Esophagus squamous epithelium (tissue), 5 donors: ENCODE results near the gene TMEM63C. TPM values are rescaled to one million over a fixed set of nuclear protein-coding genes. Genes with fewer than 3 reads are reported as not detected.
A peak's percentile ranks its signal among the peaks of the same experiment; 100 is the strongest.

Experiments used
- DNase-seq: peaks from one replicate; lab custom pipeline; 2025; lab: John Stamatoyannopoulos, UW
- H3K27ac ChIP-seq, 4 donors: fragments of 200-600 bp; sonication (generic); one replicate each; pipeline ENCODE4 v1.5.1; 2016 to 2019; ENCODE audit warnings: mild to moderate bottlenecking in 1 of 4
- H3K27me3 ChIP-seq, 4 donors: fragments of 200-600 bp; sonication (generic); 1 replicate in 3 of 4; 2 replicates in 1 of 4; pipeline versions ENCODE4 v1.5.1 to v1.6.0; 2017 to 2021; ENCODE audit warnings: antibody characterized with exemption in 1 of 4
- H3K36me3 ChIP-seq, 3 donors: fragments of 200-600 bp; sonication (generic); one replicate each; pipeline ENCODE4 v1.5.1; 2016 to 2019
- H3K4me1 ChIP-seq, 3 donors: fragments of 200-600 bp; sonication (generic); one replicate each; pipeline ENCODE4 v1.5.1; 2017 to 2019
- H3K4me3 ChIP-seq, 4 donors: fragments of 200-600 bp; sonication (generic); 1 replicate in 3 of 4; 2 replicates in 1 of 4; pipeline ENCODE4 v1.5.1; 2016 to 2019; ENCODE audit warnings: mild to moderate bottlenecking in 2 of 4, moderate library complexity in 1 of 4
- H3K9me3 ChIP-seq, 3 donors: fragments of 200-600 bp; sonication (generic); one replicate each; pipeline ENCODE4 v1.5.1; 2016 to 2019
- POLR2A ChIP-seq, 4 donors: fragments of 450-650 bp; IDR thresholded peaks; one replicate each; pipeline ENCODE4 v1.6.1; 2017; ENCODE audit warnings: antibody characterized with exemption in 4 of 4, mild to moderate bottlenecking in 4 of 4, moderate library complexity in 3 of 4
- WGBS, 2 donors: methylation state at CpG; one replicate each; pipeline ENCODE4 v1.1.5; 2018; 5-methylcytosine and 5-hydroxymethylcytosine counted together
- intact Hi-C: fragments of 100-400 bp; cut with DNase I; formaldehyde crosslinking; loops from one replicate; pipeline ENCODE4 v1.15.0; 2022
- small RNA-seq, 4 donors: library from RNA; depleted of rRNA; stranded (forward); fragments of <200 nt; gene quantifications; one replicate each; pipeline ENCODE3, GENCODE V24; 2016
- total RNA-seq, 4 donors: library from RNA; depleted of rRNA; stranded (reverse); fragments of >200 nt; gene quantifications; one replicate each; pipeline ENCODE4 v1.1.0, GENCODE V29; 2016
- TF ChIP-seq, protein P1 (sequence below), 6 experiments: fragments of 450-650 bp in 4 of 6; fragments of 200-600 bp in 2 of 6; sonication (generic) in 2 of 6; IDR thresholded peaks; one replicate each; pipeline ENCODE4 v1.5.1; 2016 to 2019; ENCODE audit warnings: antibody characterized with exemption in 6 of 6, mild to moderate bottlenecking in 4 of 6, moderate library complexity in 4 of 6
- donor health status: DM: yes; HTN: yes; CAD: no.

TMEM63C gene
- total RNA-seq, 4 donors from 2014 or later = 5.2 to 18.6 (median 9.8) TPM

DNA sequence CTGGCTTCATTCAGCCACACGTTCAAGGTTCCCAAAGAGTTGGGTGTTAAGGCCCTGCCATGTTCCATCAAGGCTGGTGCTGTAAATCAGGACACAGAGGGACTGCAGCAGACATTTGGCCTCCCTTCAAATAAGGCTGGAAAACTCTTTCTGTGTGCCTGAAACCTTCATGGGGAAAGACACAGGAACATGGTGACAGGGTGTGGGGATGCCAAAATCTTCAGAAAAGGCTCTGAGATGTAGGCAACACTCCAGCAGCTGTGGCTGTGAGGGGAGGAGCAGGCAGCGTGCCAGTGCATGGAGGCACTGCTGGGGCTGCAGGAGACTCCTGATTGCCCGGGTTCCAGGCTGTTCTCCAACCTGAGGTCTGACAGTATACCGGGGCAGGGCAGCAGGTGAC, 124.1 kb downstream of the TMEM63C start:
- intact Hi-C loops = no loop called here
- no peak for TF ChIP-seq POLR2A (IDR thresholded peaks at IDR 0.05)
- TF ChIP-seq, protein P1, sequence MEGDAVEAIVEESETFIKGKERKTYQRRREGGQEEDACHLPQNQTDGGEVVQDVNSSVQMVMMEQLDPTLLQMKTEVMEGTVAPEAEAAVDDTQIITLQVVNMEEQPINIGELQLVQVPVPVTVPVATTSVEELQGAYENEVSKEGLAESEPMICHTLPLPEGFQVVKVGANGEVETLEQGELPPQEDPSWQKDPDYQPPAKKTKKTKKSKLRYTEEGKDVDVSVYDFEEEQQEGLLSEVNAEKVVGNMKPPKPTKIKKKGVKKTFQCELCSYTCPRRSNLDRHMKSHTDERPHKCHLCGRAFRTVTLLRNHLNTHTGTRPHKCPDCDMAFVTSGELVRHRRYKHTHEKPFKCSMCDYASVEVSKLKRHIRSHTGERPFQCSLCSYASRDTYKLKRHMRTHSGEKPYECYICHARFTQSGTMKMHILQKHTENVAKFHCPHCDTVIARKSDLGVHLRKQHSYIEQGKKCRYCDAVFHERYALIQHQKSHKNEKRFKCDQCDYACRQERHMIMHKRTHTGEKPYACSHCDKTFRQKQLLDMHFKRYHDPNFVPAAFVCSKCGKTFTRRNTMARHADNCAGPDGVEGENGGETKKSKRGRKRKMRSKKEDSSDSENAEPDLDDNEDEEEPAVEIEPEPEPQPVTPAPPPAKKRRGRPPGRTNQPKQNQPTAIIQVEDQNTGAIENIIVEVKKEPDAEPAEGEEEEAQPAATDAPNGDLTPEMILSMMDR (IDR thresholded peaks at IDR 0.05) = no peak
- Histone ChIP-seq H3K36me3 (peaks cover 0 to 31% (median 7%) of the 10 kb centered on the region in 3 donors), H3K27me3 (no peaks in the 10 kb centered on the region), H3K27ac (no peak overlapping the region), H3K9me3 (no peaks in the 10 kb centered on the region), H3K4me1 (peaks cover 0 to 37% (median 14%) of the 10 kb centered on the region in 3 donors), H3K4me3 (no peak overlapping the region)
- WGBS, 2 donors = 82 to 87% methylated on average over 3 of the region's 4 CpGs
- DNase-seq = no peak

DNA sequence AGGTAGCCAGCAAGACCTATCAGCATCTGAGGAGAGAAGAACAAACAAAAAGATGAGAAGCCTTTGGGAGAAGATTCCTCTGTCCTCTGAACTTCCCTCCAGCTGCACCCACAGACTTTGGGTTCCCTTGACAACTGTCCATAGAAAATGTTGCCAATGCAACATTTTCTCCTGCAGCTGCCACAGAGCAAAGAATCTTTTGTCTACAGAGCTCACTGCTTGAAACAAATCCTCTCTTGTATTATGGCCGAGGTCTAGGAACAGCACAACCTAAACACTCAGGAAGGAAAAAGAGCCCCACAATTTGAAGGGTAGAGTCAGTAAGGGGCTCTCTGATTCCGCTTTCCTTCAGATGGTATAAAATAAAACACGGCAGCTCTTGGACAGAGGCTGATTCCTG, 124.8 kb downstream of the TMEM63C start:
- peaks cover 0 to 33% (median 14%) of the 10 kb centered on the region in 3 donors for H3K4me1 ChIP-seq
- DNase-seq = no peak
- 57 to 74% methylated on average over 3 of the region's 3 CpGs for WGBS, 2 donors
- H3K9me3 ChIP-seq = no peaks in the 10 kb centered on the region
- peak overlapping the region in 1 of 4 donors; percentile 27 for H3K27ac ChIP-seq
- H3K4me3 ChIP-seq = no peak overlapping the region
- peaks cover 0 to 31% (median 7%) of the 10 kb centered on the region in 3 donors for H3K36me3 ChIP-seq
- no peaks in the 10 kb centered on the region for H3K27me3 ChIP-seq
- intact Hi-C loops = no loop called here
- TF ChIP-seq, protein P1 (IDR thresholded peaks at IDR 0.05) = no peak
- TF ChIP-seq POLR2A (IDR thresholded peaks at IDR 0.05) = no peak

DNA sequence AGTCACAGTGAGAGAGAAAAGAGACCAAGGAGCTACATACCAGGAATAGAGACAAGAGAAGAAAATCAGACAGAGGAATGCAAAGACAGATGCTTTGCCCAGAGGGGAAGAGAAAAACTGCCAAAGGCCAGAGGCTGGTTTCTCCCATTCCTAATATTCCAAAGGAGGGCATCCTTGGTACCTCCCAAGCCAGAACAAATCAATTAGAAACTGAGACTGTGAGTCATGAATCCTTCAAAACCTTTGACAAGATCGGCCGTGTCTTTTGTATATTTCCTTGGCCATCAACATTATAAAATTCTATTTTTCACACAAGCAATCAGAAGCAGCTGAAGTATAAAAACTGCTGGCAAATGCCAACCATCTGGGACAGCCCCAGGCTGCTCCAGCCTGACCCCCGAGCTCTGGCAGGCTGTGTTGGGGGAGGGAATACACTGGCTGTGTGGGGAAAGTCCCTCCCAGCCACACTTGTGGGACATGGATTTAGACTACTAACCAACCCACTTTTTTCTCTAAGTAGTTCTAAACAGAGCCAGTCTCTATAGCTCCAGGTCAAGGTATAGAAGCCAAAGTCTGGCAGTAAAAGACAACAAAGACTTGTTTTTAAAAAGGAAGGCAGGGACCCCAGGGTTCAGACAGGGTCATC, 125.4 kb downstream of the TMEM63C start:
- Histone ChIP-seq H3K4me1 (peaks cover 0 to 32% (median 14%) of the 10 kb centered on the region in 3 donors), H3K27me3 (no peaks in the 10 kb centered on the region), H3K4me3 (no peak overlapping the region), H3K36me3 (peaks cover 0 to 31% (median 7%) of the 10 kb centered on the region in 3 donors), H3K9me3 (no peaks in the 10 kb centered on the region), H3K27ac (peak overlapping the region in 3 of 4 donors; percentile 5 to 31 (median 27))
- TF ChIP-seq POLR2A (IDR thresholded peaks at IDR 0.05) = no peak
- TF ChIP-seq, protein P1 (IDR thresholded peaks at IDR 0.05) = no peak
- intact Hi-C loops = no loop called here
- WGBS, 2 donors = 11 to 21% methylated on average over 3 of the region's 3 CpGs
- DNase-seq = no peak

Small RNA genes lying within 50 kb of the gene (small RNA-seq; reads per million reads assigned to genes)
- gene MIR1260A (0 reads per million in 4 donors), gene RF00421 (0 reads per million in 4 donors)

Other genes with a start within 250 kb of the TMEM63C start
- 10 to 100 TPM; 15.8 to 28.8 (median 24.0) TPM for gene IRF2BPL, start 153.1 kb upstream of the TMEM63C start, total RNA-seq
- gene CIPC, start 83.5 kb upstream of the TMEM63C start, total RNA-seq = 10 to 100 TPM; 17.1 to 38.3 (median 32.6) TPM
- gene ZDHHC22, start 40.0 kb upstream of the TMEM63C start, total RNA-seq = not detected
- gene NGB, start 89.4 kb downstream of the TMEM63C start, total RNA-seq = not detected
- 10 to 100 TPM in 1 of 4 donors, 1 to 10 TPM in 3; 7.3 to 16.0 (median 8.4) TPM for gene POMT2, start 139.1 kb downstream of the TMEM63C start, total RNA-seq
- 10 to 100 TPM; 22.0 to 44.4 (median 28.1) TPM for gene GSTZ1, start 139.2 kb downstream of the TMEM63C start, total RNA-seq
- 1 to 10 TPM; 4.4 to 9.3 (median 8.0) TPM for gene TMED8, start 195.3 kb downstream of the TMEM63C start, total RNA-seq
- gene SAMD15, start 195.6 kb downstream of the TMEM63C start, total RNA-seq = under 1 TPM; 0.12 to 0.48 (median 0.40) TPM
- not detected for gene NOXRED1, start 241.7 kb downstream of the TMEM63C start, total RNA-seq